Adipocyte (in vitro differentiated cells): ENCODE results near the gene AFTPH.

Experiments used
- DNase-seq: peaks from one replicate; pipeline ENCODE4 v3.0.0-alpha.2; 2015; ENCODE audit warnings: low read depth
- H3K27me3 ChIP-seq: replicated peaks from 2 replicates; pipeline ENCODE4 v1.7.0; 2013; ENCODE audit warnings: mild to moderate bottlenecking, low read length, moderate library complexity; ENCODE audit not compliant: control insufficient read depth, insufficient read depth
- H3K36me3 ChIP-seq: 2 replicates; pipeline ENCODE4 v1.7.0; 2013; ENCODE audit warnings: low read length, mild to moderate bottlenecking, moderate library complexity; ENCODE audit not compliant: control insufficient read depth, insufficient read depth, severe bottlenecking
- H3K4me1 ChIP-seq: 2 replicates; pipeline ENCODE4 v1.7.0; 2013; ENCODE audit warnings: mild to moderate bottlenecking, low read length, moderate library complexity; ENCODE audit not compliant: control insufficient read depth, insufficient read depth
- H3K4me3 ChIP-seq: 2 replicates; pipeline ENCODE4 v1.7.0; 2013; ENCODE audit warnings: mild to moderate bottlenecking, low read length, moderate library complexity
- H3K9ac ChIP-seq: 2 replicates; pipeline ENCODE4 v1.7.0; 2013; ENCODE audit warnings: mild to moderate bottlenecking, low read length, moderate library complexity
- H3K9me3 ChIP-seq: 2 replicates; pipeline ENCODE4 v1.7.0; 2013; ENCODE audit warnings: mild to moderate bottlenecking, low read length, moderate library complexity; ENCODE audit not compliant: control insufficient read depth

AFTPH gene

GRCh38 chr2:64523666-64524603, at the start of gene AFTPH:
AFTPH (plus strand) TSS chr2:64524328; CDS start chr2:64551475, 27,147 bp downstream.
- DNase-seq: peak; percentile 99
- peaks cover 14% of the 10 kb centered on the region for H3K4me1 ChIP-seq

GRCh38 chr2:64474636-64475035, 49.5 kb upstream of the AFTPH start:
- no peaks in the 10 kb centered on the region for H3K36me3 ChIP-seq
- H3K4me1 ChIP-seq: no peaks in the 10 kb centered on the region
- no peak overlapping the region for H3K4me3 ChIP-seq
- H3K9me3 ChIP-seq: no peaks in the 10 kb centered on the region
- no peak overlapping the region for H3K9ac ChIP-seq
- no peak for DNase-seq
- peaks cover 9% of the 10 kb centered on the region for H3K27me3 ChIP-seq

More at GRCh38 chr2:64523666-64524603, at the start of gene AFTPH:
- Histone ChIP-seq H3K9ac (peak within 1 kb of the TSS; percentile 94), H3K36me3 (no peaks in the 10 kb centered on the region), H3K4me3 (peak within 1 kb of the TSS; percentile 94), H3K9me3 (no peaks in the 10 kb centered on the region), H3K27me3 (no peaks in the 10 kb centered on the region)

GRCh38 chr2:64477037-64477436, 47.1 kb upstream of the AFTPH start:
- no peak for DNase-seq
- H3K9me3 ChIP-seq: no peaks in the 10 kb centered on the region
- H3K27me3 ChIP-seq: peaks cover 5% of the 10 kb centered on the region
- no peak overlapping the region for H3K4me3 ChIP-seq
- H3K4me1 ChIP-seq: no peaks in the 10 kb centered on the region
- H3K9ac ChIP-seq: no peak overlapping the region
- no peaks in the 10 kb centered on the region for H3K36me3 ChIP-seq

- peaks cover 1% of the 10 kb centered on the region for H3K27me3 ChIP-seq
- no peaks in the 10 kb centered on the region for H3K36me3 ChIP-seq
- DNase-seq: no peak
- H3K4me1 ChIP-seq: no peaks in the 10 kb centered on the region
- H3K9ac ChIP-seq: no peak overlapping the region
- no peak overlapping the region for H3K4me3 ChIP-seq
- no peaks in the 10 kb centered on the region for H3K9me3 ChIP-seq
Measured at GRCh38 chr2:64477979-64478378, 46.1 kb upstream of the AFTPH start.

GRCh38 chr2:64478502-64479230, 45.5 kb upstream of the AFTPH start:
- no peak overlapping the region for H3K9ac ChIP-seq
- H3K4me3 ChIP-seq: no peak overlapping the region
- DNase-seq: no peak

GRCh38 chr2:64479259-64480117, 44.6 kb upstream of the AFTPH start:
- no peaks in the 10 kb centered on the region for H3K36me3 ChIP-seq
- H3K9ac ChIP-seq: no peak overlapping the region
- no peak overlapping the region for H3K4me3 ChIP-seq
- H3K9me3 ChIP-seq: no peaks in the 10 kb centered on the region
- no peaks in the 10 kb centered on the region for H3K27me3 ChIP-seq
- no peaks in the 10 kb centered on the region for H3K4me1 ChIP-seq
- DNase-seq: no peak

More at GRCh38 chr2:64478502-64479230, 45.5 kb upstream of the AFTPH start:
- Histone ChIP-seq H3K4me1 (no peaks in the 10 kb centered on the region), H3K9me3 (no peaks in the 10 kb centered on the region), H3K36me3 (no peaks in the 10 kb centered on the region), H3K27me3 (no peaks in the 10 kb centered on the region)

GRCh38 chr2:64481665-64482064, 42.5 kb upstream of the AFTPH start:
- H3K36me3 ChIP-seq: no peaks in the 10 kb centered on the region

GRCh38 chr2:64482243-64482642, 41.9 kb upstream of the AFTPH start:
- no peak overlapping the region for H3K4me3 ChIP-seq
- peaks cover 3% of the 10 kb centered on the region for H3K27me3 ChIP-seq
- H3K4me1 ChIP-seq: peaks cover 9% of the 10 kb centered on the region
- H3K9ac ChIP-seq: no peak overlapping the region
- no peak for DNase-seq
- H3K9me3 ChIP-seq: no peaks in the 10 kb centered on the region
- no peaks in the 10 kb centered on the region for H3K36me3 ChIP-seq

More at GRCh38 chr2:64481665-64482064, 42.5 kb upstream of the AFTPH start:
- Histone ChIP-seq H3K4me1 (peaks cover 9% of the 10 kb centered on the region), H3K4me3 (no peak overlapping the region), H3K9ac (no peak overlapping the region), H3K27me3 (peaks cover under 1% of the 10 kb centered on the region), H3K9me3 (no peaks in the 10 kb centered on the region)
- DNase-seq: no peak

- peak; percentile 24 for DNase-seq
- Histone ChIP-seq H3K36me3 (no peaks in the 10 kb centered on the region), H3K9me3 (no peaks in the 10 kb centered on the region), H3K4me1 (peaks cover 9% of the 10 kb centered on the region), H3K9ac (no peak overlapping the region), H3K27me3 (peaks cover 3% of the 10 kb centered on the region), H3K4me3 (no peak overlapping the region)
Measured at GRCh38 chr2:64482765-64483504, 41.2 kb upstream of the AFTPH start.

GRCh38 chr2:64485331-64485730, 38.8 kb upstream of the AFTPH start:
- H3K4me1 ChIP-seq: peaks cover 11% of the 10 kb centered on the region
- DNase-seq: no peak

More at GRCh38 chr2:64485331-64485730, 38.8 kb upstream of the AFTPH start:
- H3K9ac ChIP-seq: no peak overlapping the region
- no peak overlapping the region for H3K4me3 ChIP-seq
- peaks cover 3% of the 10 kb centered on the region for H3K27me3 ChIP-seq
- H3K9me3 ChIP-seq: no peaks in the 10 kb centered on the region
- H3K36me3 ChIP-seq: no peaks in the 10 kb centered on the region
